PC-9 (cell line): ENCODE results near the gene WNT3. TPM values are rescaled to one million over a fixed set of nuclear protein-coding genes. Genes with fewer than 3 reads are reported as not detected.

ENCODE experiments used
- BruUV-seq: library from RNA; stranded (reverse); fragments of 400-500 nt; replicated peaks from 2 replicates; lab custom pipeline; 2021; lab: Mats Ljungman, UMichigan
- CTCF ChIA-PET: fragments of 300-600 bp; sonication (Branson Sonifier 250); formaldehyde crosslinking; loops from one replicate; lab custom pipeline; 2022; ENCODE audit warnings: antibody characterized with exemption; lab: Charles Lee
- POLR2A ChIA-PET: fragments of 300-600 bp; sonication (Branson Sonifier 250); formaldehyde crosslinking; loops from one replicate; lab custom pipeline; 2022; ENCODE audit warnings: antibody characterized with exemption; ENCODE audit not compliant: unreplicated experiment; lab: Charles Lee
- DNase-seq, 2 experiments: peaks; one replicate each; pipeline versions ENCODE4 v3.0.0 to v3.0.0-alpha.2; 2015 to 2022; ENCODE audit warnings: mixed read lengths in 1 of 2
- H2AFZ ChIP-seq: fragments of 200-600 bp; sonication (generic); 2 replicates; pipeline ENCODE4 v1.8.1; 2017; ENCODE audit warnings: antibody characterized with exemption
- H3F3A ChIP-seq: fragments of 200-600 bp; sonication (generic); 2 replicates; pipeline ENCODE4 v1.8.1; 2017; ENCODE audit warnings: antibody characterized with exemption, mild to moderate bottlenecking, low read depth; ENCODE audit not compliant: insufficient read depth
- H3K27ac ChIP-seq: fragments of 200-600 bp; sonication (generic); 2 replicates; pipeline ENCODE4 v1.6.1; 2016; ENCODE audit warnings: mixed run types
- H3K27me3 ChIP-seq: fragments of 200-600 bp; sonication (generic); 2 replicates; pipeline ENCODE4 v1.6.1; 2016; ENCODE audit warnings: low read depth, mixed run types; ENCODE audit not compliant: insufficient read depth
- H3K36me3 ChIP-seq: fragments of 200-600 bp; sonication (generic); 2 replicates; pipeline ENCODE4 v1.6.1; 2016; ENCODE audit warnings: low read depth, mixed run types
- H3K4me1 ChIP-seq: fragments of 200-600 bp; sonication (generic); replicated peaks from 2 replicates; pipeline ENCODE4 v1.6.1; 2016; ENCODE audit warnings: mixed run types; ENCODE audit not compliant: insufficient read depth
- H3K4me2 ChIP-seq: fragments of 200-600 bp; sonication (generic); 2 replicates; pipeline ENCODE4 v1.6.1; 2017; ENCODE audit warnings: mixed run types
- H3K4me3 ChIP-seq: fragments of 200-600 bp; sonication (generic); 2 replicates; pipeline ENCODE4 v1.6.1; 2016; ENCODE audit warnings: mixed run types
- H3K79me2 ChIP-seq: fragments of 200-600 bp; sonication (generic); 2 replicates; pipeline ENCODE4 v1.6.1; 2017; ENCODE audit warnings: low read depth, mixed run types
- H3K9me2 ChIP-seq: fragments of 200-600 bp; sonication (generic); 2 replicates; pipeline ENCODE4 v1.8.1; 2017; ENCODE audit warnings: mild to moderate bottlenecking; ENCODE audit not compliant: insufficient read depth
- H3K9me3 ChIP-seq: fragments of 200-600 bp; sonication (generic); 2 replicates; pipeline ENCODE4 v1.8.1; 2016; ENCODE audit warnings: low read depth; ENCODE audit not compliant: insufficient read depth
- H4K20me1 ChIP-seq: fragments of 200-600 bp; sonication (generic); 2 replicates; pipeline ENCODE4 v1.8.1; 2017; ENCODE audit not compliant: insufficient read depth
- CTCF ChIP-seq: fragments of 200-600 bp; sonication (generic); conservative IDR thresholded peaks from 2 replicates; pipeline ENCODE4 v1.6.1; 2017; ENCODE audit warnings: mixed run types, antibody characterized with exemption, mild to moderate bottlenecking, moderate library complexity
- EZH2 ChIP-seq: fragments of 200-600 bp; sonication (generic); IDR thresholded peaks from 2 replicates; pipeline ENCODE4 v1.8.0; 2017; ENCODE audit warnings: antibody characterized with exemption, low read depth
- intact Hi-C: fragments of 100-400 bp; cut with micrococcal nuclease; formaldehyde crosslinking; loops from one replicate; pipeline ENCODE4 v1.10.0; 2022; ENCODE audit not compliant: unreplicated experiment
- total RNA-seq: library from RNA; stranded (reverse); gene quantifications from 2 replicates; pipeline ENCODE4 v1.2.3, GENCODE V29; 2021

WNT3 gene
- total RNA-seq, 1 experiment from 2014 or later: 14.0 TPM

GRCh38 chr17:46837521-46837920 lies 19.0 kb upstream of the WNT3 start:
- Histone ChIP-seq H3K27me3 (peaks cover 7% of the 10 kb centered on the region), H3K4me1 (0 out of 2 replicates have a peak, but pooled peaks cover 5% of the 10 kb centered on the region), H3K9me2 (no peaks in the 10 kb centered on the region), H3K36me3 (no peaks in the 10 kb centered on the region), H3K27ac (no peak overlapping the region), H3K79me2 (no peaks in the 10 kb centered on the region), H3K9me3 (peaks cover 2% of the 10 kb centered on the region), H3K4me3 (no peak overlapping the region), H3K4me2 (no peak overlapping the region), H3F3A (no peaks in the 10 kb centered on the region), H2AFZ (no peak overlapping the region), H4K20me1 (no peaks in the 10 kb centered on the region)
- no peak for TF ChIP-seq EZH2
- no peak for TF ChIP-seq CTCF
- CTCF ChIA-PET: no interaction called here
- DNase-seq: no peak
- POLR2A ChIA-PET: no interaction called here
- intact Hi-C loops: no loop called here
- BruUV-seq: no TSS peak

GRCh38 chr17:46836500-46836899 lies 18.0 kb upstream of the WNT3 start:
- H3F3A ChIP-seq: no peaks in the 10 kb centered on the region
- H3K36me3 ChIP-seq: no peaks in the 10 kb centered on the region
- no peak for DNase-seq
- no peaks in the 10 kb centered on the region for H3K79me2 ChIP-seq
- CTCF ChIA-PET: no interaction called here
- no peak overlapping the region for H3K4me3 ChIP-seq
- intact Hi-C loops: no loop called here
- no peaks in the 10 kb centered on the region; the same call in 1 of the 2 replicates for H3K9me3 ChIP-seq
- no peak overlapping the region for H3K27ac ChIP-seq
- 0 out of 2 replicates have a peak, but pooled peaks cover 5% of the 10 kb centered on the region for H3K4me1 ChIP-seq
- H2AFZ ChIP-seq: no peak overlapping the region
- H3K9me2 ChIP-seq: no peaks in the 10 kb centered on the region
- peaks cover 7% of the 10 kb centered on the region for H3K27me3 ChIP-seq
- BruUV-seq: no TSS peak
- no peaks in the 10 kb centered on the region for H4K20me1 ChIP-seq
- H3K4me2 ChIP-seq: peak overlapping the region; percentile 39
- POLR2A ChIA-PET: no interaction called here
- TF ChIP-seq CTCF (no peak), EZH2 (no peak)

- Histone ChIP-seq H3K9me2 (no peaks in the 10 kb centered on the region), H3K4me1 (0 out of 2 replicates have a peak, but pooled peaks cover 5% of the 10 kb centered on the region), H4K20me1 (no peaks in the 10 kb centered on the region), H3K27ac (no peak overlapping the region), H3K79me2 (no peaks in the 10 kb centered on the region), H3K4me2 (no peak overlapping the region), H3K9me3 (no peaks in the 10 kb centered on the region), H3K27me3 (no peaks in the 10 kb centered on the region), H2AFZ (no peak overlapping the region), H3F3A (no peaks in the 10 kb centered on the region), H3K4me3 (no peak overlapping the region), H3K36me3 (no peaks in the 10 kb centered on the region)
- CTCF ChIA-PET: no interaction called here
- POLR2A ChIA-PET: no interaction called here
- TF ChIP-seq EZH2: no peak
- intact Hi-C loops: no loop called here
- no peak for DNase-seq
- no TSS peak for BruUV-seq
Observed at GRCh38 chr17:46834846-46835245, 16.4 kb upstream of the WNT3 start.

GRCh38 chr17:46833840-46834208 lies 15.3 kb upstream of the WNT3 start:
- H2AFZ ChIP-seq: no peak overlapping the region
- DNase-seq: no peak
- no peak overlapping the region for H3K27ac ChIP-seq
- POLR2A ChIA-PET: no interaction called here
- H4K20me1 ChIP-seq: no peaks in the 10 kb centered on the region
- H3K4me2 ChIP-seq: no peak overlapping the region
- H3K9me2 ChIP-seq: no peaks in the 10 kb centered on the region
- intact Hi-C loops: no loop called here
- H3K9me3 ChIP-seq: no peaks in the 10 kb centered on the region
- no peaks in the 10 kb centered on the region for H3K79me2 ChIP-seq
- BruUV-seq: no TSS peak
- no peaks in the 10 kb centered on the region for H3K27me3 ChIP-seq
- TF ChIP-seq CTCF (no peak), EZH2 (no peak)
- no peaks in the 10 kb centered on the region for H3K36me3 ChIP-seq
- 0 out of 2 replicates have a peak, but pooled peaks cover 5% of the 10 kb centered on the region for H3K4me1 ChIP-seq
- no peak overlapping the region for H3K4me3 ChIP-seq
- H3F3A ChIP-seq: no peaks in the 10 kb centered on the region
- CTCF ChIA-PET: no interaction called here
